ENCODE data around the gene VRK2.
"Not testable (repeated sequence)": the region's sequence is repeated elsewhere in the genome, so short reads cannot be mapped to it uniquely, and the experiment has no call there.

Gene VRK2

GRCh38 chr2:58055033-58055786 is 8.6 kb downstream of the VRK2 start:
- peak; percentile 6 for DNase-seq

DNA sequence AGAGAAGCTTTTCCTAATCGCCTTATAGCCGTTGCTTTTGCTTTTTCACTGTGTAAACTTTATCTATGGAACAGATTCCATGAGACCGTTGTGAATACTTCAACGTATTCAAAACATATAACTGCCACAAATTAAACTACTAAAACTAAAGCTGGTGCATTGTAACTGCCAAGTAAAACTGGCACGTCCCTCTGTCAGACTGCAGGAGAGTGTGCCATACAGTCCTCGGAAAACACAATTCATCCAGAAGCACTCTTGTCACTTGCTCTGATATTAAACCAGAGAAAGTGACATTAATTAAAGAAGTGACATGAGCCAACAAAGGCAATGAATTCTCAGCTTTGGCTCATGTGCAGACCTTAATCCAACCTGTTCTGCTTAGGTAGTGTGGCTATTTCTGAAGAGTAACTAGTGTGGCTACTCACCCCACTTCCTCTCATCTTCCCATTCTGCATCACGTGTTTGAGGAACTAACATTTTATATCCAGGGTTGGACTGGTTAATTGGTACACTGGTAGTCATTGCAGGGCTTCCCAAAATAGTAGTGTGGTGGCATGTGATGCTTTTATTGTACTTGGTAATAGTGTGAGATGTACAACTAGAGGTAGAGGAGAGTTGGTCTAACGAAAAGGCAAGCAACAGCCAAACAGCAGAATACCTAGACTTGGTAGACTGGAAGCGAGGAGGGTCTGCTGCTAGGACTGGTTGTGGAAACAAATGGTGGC is 9.7 kb downstream of the VRK2 start:
- DNase-seq: no peak

- no peak for DNase-seq
Measured at GRCh38 chr2:58057707-58058530, 11.3 kb downstream of the VRK2 start.

- DNase-seq: no peak
Measured at GRCh38 chr2:58063641-58064040, 17.0 kb downstream of the VRK2 start.

GRCh38 chr2:58064086-58064485 is 17.5 kb downstream of the VRK2 start:
- DNase-seq: no peak

DNA sequence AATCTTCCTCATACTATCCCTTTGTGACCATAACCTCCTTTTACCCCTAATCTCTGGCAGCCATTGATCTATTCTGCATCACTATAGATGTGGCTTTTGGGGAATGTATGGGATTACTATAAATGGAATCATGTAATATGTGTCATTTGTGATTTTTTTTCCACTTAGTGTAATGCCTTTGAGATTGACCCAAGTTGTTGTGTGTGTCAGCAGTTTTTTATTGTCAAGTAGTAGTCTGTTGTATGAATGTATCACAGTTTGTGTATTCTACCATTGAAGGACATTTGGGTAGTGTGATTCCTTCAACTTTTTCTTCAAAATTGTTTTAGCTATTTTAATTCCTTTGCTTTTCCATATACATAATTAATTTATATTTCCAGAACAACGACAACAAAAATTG is 18.6 kb downstream of the VRK2 start:
- no peak for DNase-seq

GRCh38 chr2:58067001-58067400 is 20.4 kb downstream of the VRK2 start:
- no peak for DNase-seq

DNA sequence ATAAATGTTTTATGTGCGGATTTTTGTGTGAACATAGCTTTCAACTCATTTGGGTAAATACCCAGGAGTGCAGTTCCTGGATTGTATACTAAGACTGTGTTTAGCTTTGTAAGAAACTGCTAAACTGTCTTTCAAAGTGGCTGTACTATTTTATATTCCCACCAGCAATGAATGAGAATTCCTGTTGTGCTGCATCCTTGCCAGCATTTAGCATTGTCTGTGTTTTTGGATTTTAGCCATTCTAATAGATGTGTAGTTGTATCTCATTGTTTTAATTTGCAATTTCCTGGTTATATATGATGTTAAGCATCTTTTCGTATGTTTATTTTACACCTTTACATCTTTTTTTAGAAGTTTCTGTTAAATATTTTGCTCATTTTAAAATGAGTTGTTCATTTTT is 24.2 kb downstream of the VRK2 start:
- no peak for DNase-seq

GRCh38 chr2:58072102-58072501 is 25.5 kb downstream of the VRK2 start:
- DNase-seq: no peak

DNA sequence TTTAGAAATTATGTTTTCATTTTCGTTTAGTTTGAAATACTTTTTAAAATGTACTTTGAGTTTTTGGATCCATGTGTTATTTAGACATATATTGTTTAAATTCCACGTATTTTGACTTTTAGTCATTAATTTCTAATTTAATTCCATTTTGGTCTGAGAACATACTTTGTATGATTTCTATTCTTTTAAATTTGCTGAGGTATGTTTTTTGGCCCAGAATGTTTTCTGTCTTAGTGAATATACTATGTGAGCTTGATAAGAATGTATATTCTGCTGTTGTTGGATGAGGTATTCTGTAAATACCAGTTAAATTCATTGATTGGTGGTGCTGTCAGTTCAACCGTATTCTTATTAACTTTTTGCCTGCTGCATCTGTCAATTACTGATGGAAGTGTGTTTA is 26.4 kb downstream of the VRK2 start:
- DNase-seq: no peak

DNA sequence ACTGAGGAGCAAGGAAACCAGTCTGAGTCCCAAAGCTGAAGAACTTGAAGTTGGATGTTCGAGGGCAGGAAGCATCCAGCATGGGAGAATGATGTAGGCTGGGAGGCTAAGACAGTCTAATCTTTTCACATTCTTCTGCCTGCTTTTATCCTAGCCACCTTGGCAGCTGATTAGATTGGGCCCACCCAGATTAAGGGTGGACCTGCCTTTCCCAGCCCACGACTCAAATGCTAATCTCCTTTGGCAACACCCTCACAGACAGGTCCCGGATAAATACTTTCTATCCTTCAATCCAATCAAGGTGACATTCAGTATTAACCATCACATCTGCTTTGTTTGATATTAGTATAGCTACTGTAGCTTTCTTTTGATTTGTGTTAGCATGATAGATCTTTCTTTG is 27.1 kb downstream of the VRK2 start:
- DNase-seq: no peak

DNA sequence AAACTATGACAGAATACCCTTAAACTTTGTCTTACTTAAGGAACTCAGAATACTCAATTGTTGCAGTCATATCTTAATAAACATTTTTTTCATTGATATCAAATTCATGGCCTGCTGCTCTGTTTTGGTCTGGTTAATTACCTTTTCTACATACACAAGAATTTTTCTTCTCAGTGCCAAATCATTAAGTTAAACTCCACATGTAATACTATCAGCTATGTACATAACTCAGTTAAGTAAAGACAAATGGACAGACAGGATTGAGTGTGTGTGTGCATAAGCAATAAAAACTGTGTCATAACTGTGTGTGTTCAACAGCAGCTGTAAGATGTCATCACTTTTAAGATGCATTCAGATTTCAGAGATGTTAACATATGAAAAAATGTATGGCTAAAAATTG is 34.4 kb downstream of the VRK2 start:
- no peak for DNase-seq

DNA sequence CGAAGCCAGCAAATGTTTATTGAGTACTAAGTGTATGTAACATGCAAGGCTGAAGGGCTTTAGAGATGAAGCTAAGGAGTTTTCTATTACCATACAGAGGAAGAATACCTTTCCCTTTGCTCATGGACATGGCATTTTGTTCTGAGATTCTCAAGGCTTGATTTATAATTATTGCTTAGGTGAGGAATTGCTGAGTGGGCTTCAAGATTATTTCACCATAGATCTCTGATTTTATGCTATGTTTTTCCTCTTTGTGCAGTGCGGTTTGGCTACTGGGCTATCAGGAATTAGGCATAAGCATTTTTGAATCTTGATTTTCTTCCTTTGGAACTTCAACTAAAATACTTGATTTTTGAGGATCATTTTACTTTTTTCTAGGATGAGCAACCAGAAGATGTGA is 42.5 kb downstream of the VRK2 start:
- no peak for DNase-seq

DNA sequence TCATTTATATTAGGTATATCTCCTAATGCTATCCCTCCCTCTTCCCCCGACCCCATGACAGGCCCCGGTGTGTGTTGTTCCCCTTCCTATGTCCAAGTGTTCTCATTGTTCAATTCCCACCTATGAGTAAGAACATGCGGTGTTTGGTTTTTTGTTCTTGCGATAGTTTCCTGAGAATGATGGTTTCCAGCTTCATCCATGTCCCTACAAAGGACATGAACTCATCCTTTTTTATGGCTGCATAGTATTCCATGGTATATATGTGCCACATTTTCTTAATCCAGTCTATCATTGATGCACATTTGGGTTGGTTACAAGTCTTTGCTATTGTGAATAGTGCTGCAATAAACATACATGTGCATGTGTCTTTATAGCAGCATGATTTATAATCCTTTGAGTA is 46.2 kb downstream of the VRK2 start:
- DNase-seq: not testable (repeated sequence)

- DNase-seq: no peak
Measured at GRCh38 chr2:58097025-58097424, 50.4 kb downstream of the VRK2 start.

DNA sequence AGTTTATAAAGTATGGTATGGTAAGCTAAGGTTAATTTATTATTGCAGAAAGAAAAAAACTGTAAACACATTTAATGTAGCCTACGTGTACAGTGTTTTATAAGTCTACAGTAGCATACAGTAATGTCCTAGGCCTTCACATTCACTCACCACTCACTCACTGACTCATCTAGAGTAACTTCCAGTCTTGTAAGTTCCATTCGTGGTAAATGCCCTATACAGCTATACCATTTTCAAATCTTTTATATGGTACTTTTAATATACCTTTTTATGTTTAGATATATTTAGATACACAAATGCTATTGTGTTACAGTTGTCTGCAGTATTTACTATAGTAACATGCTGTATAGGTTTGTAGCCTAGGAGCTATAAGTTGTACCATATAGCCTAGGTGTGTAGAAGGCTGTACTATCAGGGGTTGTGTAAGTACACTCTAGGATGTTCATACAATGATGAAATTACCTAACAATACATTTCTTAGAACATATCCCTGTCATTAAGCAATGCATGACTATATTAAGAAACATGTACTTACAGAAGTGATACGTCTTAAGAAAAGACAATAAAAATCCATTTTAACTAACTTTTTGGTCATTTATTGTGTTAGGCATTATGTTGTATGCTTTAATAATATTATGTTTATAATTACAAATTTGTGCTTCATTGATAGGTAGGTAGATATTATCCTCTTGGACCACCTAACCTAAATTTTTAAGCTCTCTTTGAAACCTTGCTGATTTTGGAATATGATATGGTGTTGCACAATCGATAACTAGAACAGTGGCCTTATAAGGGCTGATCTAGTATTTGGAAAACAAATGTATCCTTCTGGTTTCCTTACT is 51.9 kb downstream of the VRK2 start:
- DNase-seq: no peak

DNA sequence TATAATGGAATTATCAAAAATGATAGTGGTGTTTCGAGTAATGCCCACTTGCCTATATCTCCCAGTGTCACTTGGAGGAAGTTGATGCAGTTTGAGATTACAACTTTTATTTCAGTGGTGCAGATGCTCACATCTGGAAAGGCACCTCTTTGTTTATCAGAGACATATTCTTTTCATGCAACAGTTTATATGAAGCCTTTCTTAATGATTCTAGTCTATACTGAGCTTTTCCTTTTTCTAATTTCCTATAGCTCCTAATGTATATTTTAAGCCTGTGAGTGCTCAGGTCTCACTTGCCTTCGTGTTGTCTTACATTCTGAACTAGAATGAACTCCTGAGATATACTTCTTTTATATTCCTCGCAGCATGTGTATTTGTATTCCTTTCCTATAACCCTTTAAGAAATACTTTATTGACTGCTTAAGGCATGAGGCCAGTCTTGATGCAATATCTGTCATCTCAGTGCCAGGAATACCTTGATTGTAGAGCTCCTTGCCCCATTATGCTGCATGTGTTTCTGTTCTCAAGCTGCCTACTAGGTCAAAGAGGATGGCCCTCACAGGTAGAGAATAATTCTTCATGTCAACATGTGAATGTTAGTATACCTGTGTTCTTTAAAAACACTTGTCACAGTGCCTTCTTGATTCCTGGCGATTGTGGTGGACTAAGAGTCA is 52.6 kb downstream of the VRK2 start:
- no peak for DNase-seq

- DNase-seq: no peak
Measured at GRCh38 chr2:58101500-58101899, 54.9 kb downstream of the VRK2 start.

DNA sequence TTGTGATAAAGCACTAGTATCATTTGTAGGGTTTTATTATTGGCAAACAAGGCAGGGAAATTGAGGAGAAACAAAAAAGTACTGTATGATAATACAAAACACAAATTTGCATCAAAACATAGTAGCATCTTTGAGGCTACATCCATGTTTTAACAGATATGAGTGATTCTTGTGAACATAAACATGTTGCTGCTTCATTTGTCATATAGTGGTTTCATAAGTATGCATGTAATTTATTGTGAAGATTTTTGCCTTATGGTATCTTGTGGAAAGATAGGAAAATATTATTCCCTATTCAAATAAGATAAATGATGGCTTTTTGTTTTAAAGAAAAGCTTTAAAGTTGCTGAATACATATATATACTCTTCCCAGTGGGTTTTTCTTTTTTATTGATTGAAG is 60.3 kb downstream of the VRK2 start:
- no peak for DNase-seq

DNA sequence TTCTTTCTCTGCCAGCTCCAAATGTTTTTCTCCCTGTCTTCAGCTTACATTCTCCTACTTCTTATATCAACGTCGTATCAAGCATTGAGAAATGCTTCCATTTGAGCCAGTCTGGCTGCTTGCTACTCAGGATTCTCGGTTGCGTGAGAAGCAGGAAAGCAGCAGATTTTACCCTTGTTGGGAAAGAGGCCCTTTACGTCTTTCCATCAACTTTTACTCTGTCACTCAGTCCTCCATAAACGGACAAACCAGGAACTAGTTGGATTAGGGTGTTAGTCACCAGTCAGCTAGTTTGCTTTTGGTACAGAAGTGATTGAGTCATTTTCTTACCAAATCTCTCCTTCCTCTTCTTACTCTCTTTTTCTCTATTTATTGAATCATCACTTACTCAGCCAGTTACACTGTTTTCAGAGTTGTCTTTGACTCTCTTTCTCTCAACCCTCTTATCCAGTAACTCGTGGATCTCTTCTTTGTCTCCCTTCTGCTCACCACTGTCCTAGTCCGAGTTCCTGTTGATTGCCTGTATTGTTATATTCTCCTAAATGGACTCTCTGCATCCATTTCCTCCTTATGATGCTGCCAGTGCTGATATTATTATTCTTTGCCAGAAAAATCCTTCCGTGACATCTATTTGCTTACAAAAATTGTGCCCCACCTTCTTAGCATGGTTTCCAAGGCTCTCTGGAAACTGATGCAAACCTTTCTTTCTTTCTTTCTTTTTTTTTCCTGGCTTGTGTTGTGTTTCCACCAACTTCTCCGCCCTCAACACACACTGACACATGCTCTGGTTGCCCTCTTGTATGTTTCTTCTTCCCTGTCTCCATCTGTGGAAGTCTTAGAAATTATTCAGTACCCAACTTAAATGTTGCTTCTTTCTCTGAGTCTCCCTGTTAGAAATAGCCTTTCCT is 61.5 kb downstream of the VRK2 start:
- no peak for DNase-seq

GRCh38 chr2:58109481-58109880 is 62.9 kb downstream of the VRK2 start:
- no peak for DNase-seq
